Gastroesophageal sphincter (tissue), 3 donors: ENCODE results near the gene APOL2.

Experiments
- CTCF ChIP-seq, 4 experiments: fragments of 200-600 bp in 2 of 4; fragments of 450-650 bp in 2 of 4; sonication (generic) in 1 of 4; IDR thresholded peaks; one replicate each; pipeline ENCODE4 v1.5.1; 2017 to 2019; ENCODE audit warnings: antibody characterized with exemption in 4 of 4, mild to moderate bottlenecking in 2 of 4, moderate library complexity in 2 of 4
- EP300 ChIP-seq: sonication (generic); formaldehyde crosslinking; IDR thresholded peaks from one replicate; pipeline ENCODE4 v1.6.1; 2017; ENCODE audit warnings: antibody characterized with exemption, mild to moderate bottlenecking
- POLR2A ChIP-seq, 2 donors: fragments of 450-650 bp; IDR thresholded peaks; one replicate each; pipeline ENCODE4 v1.6.1; 2017; ENCODE audit warnings: antibody characterized with exemption in 2 of 2, mild to moderate bottlenecking in 2 of 2, moderate library complexity in 1 of 2
- POLR2AphosphoS5 ChIP-seq: sonication (generic); formaldehyde crosslinking; IDR thresholded peaks from one replicate; pipeline ENCODE4 v1.6.1; 2017; ENCODE audit warnings: antibody characterized with exemption

- no peak for TF ChIP-seq CTCF (IDR thresholded peaks at IDR 0.05)
- TF ChIP-seq EP300: no peak
- TF ChIP-seq POLR2A (IDR thresholded peaks at IDR 0.05): no peak
- no peak for TF ChIP-seq POLR2AphosphoS5
These were observed 5.5 kb downstream of the APOL2 start for GRCh38 chr22:36233796-36234195.
